ENCODE measurements around the gene SNTG2. TPM values are rescaled to one million over a fixed set of nuclear protein-coding genes. Genes with fewer than 3 reads are reported as not detected.

The SNTG2 gene
- total RNA-seq, 4 donors from 2014 or later, result 1.9 to 14.0 (median 6.7) TPM

DNA sequence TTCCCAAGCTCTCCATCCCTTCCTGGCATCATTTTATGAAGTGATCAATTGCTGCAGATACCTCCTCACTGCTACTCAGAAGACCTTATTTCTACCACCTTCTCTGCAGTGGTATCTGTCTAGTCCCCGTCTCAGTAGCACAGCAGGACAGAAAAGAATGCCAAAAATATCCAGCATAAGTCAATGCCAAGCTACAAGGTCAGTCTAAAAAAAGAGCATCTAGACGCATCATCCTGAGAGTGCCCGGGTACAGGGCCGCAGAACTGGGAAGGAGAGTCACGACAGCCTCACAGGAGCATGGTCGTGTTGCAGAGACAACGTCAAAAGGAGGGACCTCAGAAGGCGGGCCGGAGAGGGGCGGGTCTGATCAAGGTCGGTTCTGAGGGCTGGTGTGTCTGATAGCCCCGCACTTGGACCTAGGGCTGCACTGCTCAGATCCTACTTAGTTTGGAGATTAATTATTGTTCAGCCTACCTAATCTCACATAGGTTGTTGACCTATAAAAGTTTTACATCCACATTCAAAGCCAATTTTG, 24.3 kb upstream of the SNTG2 start:
- ATAC-seq (ENCODE audit: low FRiP score), result no peak
- no peak for DNase-seq (ENCODE audit: low spot score)
- TF ChIP-seq, protein P1, sequence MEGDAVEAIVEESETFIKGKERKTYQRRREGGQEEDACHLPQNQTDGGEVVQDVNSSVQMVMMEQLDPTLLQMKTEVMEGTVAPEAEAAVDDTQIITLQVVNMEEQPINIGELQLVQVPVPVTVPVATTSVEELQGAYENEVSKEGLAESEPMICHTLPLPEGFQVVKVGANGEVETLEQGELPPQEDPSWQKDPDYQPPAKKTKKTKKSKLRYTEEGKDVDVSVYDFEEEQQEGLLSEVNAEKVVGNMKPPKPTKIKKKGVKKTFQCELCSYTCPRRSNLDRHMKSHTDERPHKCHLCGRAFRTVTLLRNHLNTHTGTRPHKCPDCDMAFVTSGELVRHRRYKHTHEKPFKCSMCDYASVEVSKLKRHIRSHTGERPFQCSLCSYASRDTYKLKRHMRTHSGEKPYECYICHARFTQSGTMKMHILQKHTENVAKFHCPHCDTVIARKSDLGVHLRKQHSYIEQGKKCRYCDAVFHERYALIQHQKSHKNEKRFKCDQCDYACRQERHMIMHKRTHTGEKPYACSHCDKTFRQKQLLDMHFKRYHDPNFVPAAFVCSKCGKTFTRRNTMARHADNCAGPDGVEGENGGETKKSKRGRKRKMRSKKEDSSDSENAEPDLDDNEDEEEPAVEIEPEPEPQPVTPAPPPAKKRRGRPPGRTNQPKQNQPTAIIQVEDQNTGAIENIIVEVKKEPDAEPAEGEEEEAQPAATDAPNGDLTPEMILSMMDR (IDR thresholded peaks at IDR 0.05), result no peak

- DNase-seq (ENCODE audit: low spot score), result no peak
- no peak for ATAC-seq (ENCODE audit: low FRiP score)
- TF ChIP-seq, protein P1 (IDR thresholded peaks at IDR 0.05), result no peak
These were observed 23.8 kb upstream of the SNTG2 start for GRCh38 chr2:926896-927295.

- ATAC-seq (ENCODE audit: low FRiP score) (no peak), DNase-seq (ENCODE audit: low spot score) (no peak)
These were observed 21.5 kb upstream of the SNTG2 start for GRCh38 chr2:929011-929735.

GRCh38 chr2:929925-930324, 20.7 kb upstream of the SNTG2 start:
- TF ChIP-seq, protein P1 (IDR thresholded peaks at IDR 0.05), result no peak
- DNase-seq (ENCODE audit: low spot score) (no peak), ATAC-seq (ENCODE audit: low FRiP score) (no peak)

More at GRCh38 chr2:929011-929735, 21.5 kb upstream of the SNTG2 start:
- TF ChIP-seq, protein P1 (IDR thresholded peaks at IDR 0.05), result no peak

DNA sequence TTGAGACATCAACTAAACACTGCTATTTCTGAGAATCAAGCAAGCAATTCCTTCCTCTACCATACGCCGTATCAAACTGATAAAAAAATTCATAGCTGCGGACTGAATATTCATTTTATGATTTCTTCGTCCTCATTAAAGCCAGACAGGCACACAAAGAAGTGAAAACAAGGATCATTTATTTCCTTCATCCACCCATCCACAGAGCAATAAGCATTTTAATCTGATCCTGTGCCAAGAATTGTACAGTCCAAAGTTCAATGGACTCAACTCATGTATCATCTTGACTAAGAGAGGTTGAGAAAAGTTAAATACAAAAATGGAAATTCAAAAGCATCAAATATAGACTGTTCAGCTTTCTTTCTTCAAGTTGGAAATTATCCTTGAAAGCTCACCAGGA, 19.7 kb upstream of the SNTG2 start:
- ATAC-seq (ENCODE audit: low FRiP score), result no peak

DNA sequence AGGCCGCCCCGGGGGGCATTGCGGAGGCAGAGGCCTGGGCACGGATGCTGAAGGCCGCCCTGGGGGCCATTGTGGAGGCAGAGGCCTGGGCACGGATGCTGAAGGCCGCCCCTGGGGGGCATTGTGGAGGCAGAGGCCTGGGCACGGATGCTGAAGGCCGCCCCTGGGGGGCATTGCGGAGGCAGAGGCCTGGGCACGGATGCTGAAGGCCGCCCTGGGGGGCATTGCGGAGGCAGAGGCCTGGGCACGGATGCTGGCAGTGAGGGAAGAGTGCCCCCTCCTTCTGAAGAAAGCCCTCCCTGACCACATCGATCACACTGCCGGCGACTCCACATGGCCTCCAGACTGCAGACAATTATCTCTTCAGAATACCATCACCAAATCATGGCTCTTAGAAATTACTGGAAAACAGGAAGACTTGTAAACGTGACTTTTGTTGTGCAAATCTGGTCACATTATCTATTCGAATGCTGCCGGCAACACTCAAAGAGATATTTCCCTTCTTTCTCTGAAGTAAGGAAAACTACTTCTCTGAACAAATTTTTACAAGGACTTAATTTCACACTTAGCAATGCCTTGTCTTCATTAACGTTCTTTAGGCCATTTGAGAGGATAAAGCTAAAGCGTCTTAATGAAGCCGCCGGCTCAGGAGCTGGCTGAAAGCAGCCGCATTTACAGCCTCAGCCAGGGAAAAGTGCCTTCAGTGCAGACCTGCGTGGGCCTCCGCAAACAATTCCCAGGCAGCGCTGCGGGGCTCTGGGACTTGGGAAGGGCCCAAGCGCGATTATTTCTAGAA, 18.1 kb upstream of the SNTG2 start:
- DNase-seq (ENCODE audit: low spot score) (no peak), ATAC-seq (ENCODE audit: low FRiP score) (no peak)
- TF ChIP-seq, protein P1 (IDR thresholded peaks at IDR 0.05), result no peak

More for the DNA sequence above, 19.7 kb upstream of the SNTG2 start:
- no peak for DNase-seq (ENCODE audit: low spot score)
- TF ChIP-seq, protein P1 (IDR thresholded peaks at IDR 0.05), result no peak

All from omental fat pad (tissue), 4 donors.